ENCODE measurements around the gene SLC9A9.

SLC9A9 gene

DNA sequence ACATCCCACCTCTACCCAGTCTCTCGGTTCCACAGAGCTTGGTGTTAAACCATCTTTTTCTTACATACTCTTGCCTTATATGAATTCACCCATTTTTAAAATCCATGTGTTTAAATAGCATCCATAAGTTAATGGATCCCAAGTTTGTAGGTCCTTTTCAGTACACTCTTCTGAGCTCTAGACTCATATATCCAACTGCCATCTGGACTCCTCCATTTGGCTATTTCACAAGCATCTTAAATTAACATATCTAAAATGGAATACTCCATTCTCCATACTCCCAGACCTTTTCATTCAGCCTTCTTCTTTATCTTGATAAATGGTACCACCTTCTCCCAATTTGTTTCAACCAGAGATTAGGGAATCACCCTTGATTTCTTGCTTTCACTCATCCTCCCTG, 615.3 kb downstream of the SLC9A9 start:
- DNase-seq: no peak

GRCh38 chr3:143228405-143228804, 619.9 kb downstream of the SLC9A9 start:
- no peak for DNase-seq

- DNase-seq: peak; percentile 44
These were observed 621.5 kb downstream of the SLC9A9 start for GRCh38 chr3:143226678-143227291.

GRCh38 chr3:143224716-143225115, 623.6 kb downstream of the SLC9A9 start:
- DNase-seq: no peak

GRCh38 chr3:143222981-143223380, 625.3 kb downstream of the SLC9A9 start:
- DNase-seq: no peak

DNA sequence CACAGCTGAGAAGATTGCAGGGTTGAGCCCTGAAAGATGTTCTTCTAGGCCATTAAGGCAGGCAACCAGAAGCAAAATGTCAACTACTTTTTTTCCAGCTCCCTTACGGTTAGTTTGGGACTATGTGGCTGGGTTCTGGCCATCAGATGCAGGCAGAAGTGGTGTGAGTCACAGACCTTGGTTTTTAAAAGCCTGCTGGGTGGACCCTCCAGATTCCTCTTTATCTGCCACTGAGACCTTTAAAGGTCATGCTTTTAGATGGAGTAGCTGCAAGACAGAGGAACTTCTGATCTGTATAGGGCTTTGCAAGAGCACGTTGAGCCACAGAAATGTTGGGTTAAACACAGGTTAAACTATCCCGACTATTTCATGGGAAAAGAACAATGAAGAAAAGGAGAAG, 625.8 kb downstream of the SLC9A9 start:
- no peak for DNase-seq

DNA sequence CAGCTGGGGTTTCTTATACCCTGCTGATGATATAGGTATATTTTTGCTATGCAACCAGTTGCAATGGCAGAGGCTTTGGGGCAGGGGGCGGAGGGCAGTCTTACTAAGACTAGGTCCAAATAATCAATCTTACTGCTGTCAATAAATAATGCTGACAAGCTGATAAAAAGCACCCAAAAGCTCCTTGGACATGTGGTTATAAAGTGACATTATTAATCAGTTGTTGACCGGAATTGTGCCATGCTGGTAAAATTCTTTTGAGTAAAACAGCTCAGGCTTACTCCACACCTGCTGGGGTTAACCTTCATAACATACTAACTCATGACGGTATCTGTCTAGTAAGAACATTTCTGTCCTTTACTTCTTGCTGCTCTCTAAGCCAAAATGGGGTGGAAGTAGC, 626.8 kb downstream of the SLC9A9 start:
- no peak for DNase-seq

- no peak for DNase-seq
These were observed 627.5 kb downstream of the SLC9A9 start for GRCh38 chr3:143220741-143221140.

GRCh38 chr3:143218166-143218835, 630.0 kb downstream of the SLC9A9 start:
- DNase-seq: no peak

- no peak for DNase-seq
These were observed 631.0 kb downstream of the SLC9A9 start for GRCh38 chr3:143217283-143217682.

GRCh38 chr3:143216709-143217182, 631.5 kb downstream of the SLC9A9 start:
- no peak for DNase-seq
